GM13976 (cell line): ENCODE measurements around the gene BRPF3.

Source experiments
- DNase-seq: peaks from one replicate; pipeline ENCODE4 v3.0.0; 2012; ENCODE audit warnings: low spot score
- CTCF ChIP-seq: IDR thresholded peaks from 2 replicates; pipeline ENCODE4 v1.5.1; 2012; ENCODE audit warnings: borderline replicate concordance, mild to moderate bottlenecking; ENCODE audit not compliant: insufficient read depth; ENCODE audit errors: extremely low read depth, missing control alignments, control extremely low read depth
- in situ Hi-C: fragments of 300-500 bp; cut with MboI; formaldehyde crosslinking; loops from one replicate; pipeline ENCODE4 v1.12.0; 2022; ENCODE audit warnings: low sequenced_read_pairs, mixed read lengths, inconsistent platforms; ENCODE audit not compliant: unreplicated experiment

Gene BRPF3

GRCh38 chr6:36202101-36202500, 5.6 kb downstream of the BRPF3 start:
- DNase-seq = no peak
- TF ChIP-seq CTCF = no peak
- in situ Hi-C loops = loop anchor here (10.0 kb wide), 1 partner anchor 177 kb away; the partner anchor contains the start of genes MAPK14 and SLC26A8

- in situ Hi-C loops = loop anchor here (10.0 kb wide), 1 partner anchor 179 kb away; the partner anchor contains the start of genes MAPK14 and SLC26A8
- DNase-seq = peak; percentile 47
- no peak for TF ChIP-seq CTCF
Measured at GRCh38 chr6:36204068-36204753, 7.7 kb downstream of the BRPF3 start.

- no peak for TF ChIP-seq CTCF
- in situ Hi-C loops = loop anchor here (10.0 kb wide), 1 partner anchor 182 kb away; the partner anchor contains the start of genes MAPK14 and SLC26A8
- no peak for DNase-seq
Measured at GRCh38 chr6:36207155-36207554, 10.6 kb downstream of the BRPF3 start.

- no peak for DNase-seq
- in situ Hi-C loops = loop anchor here (10.0 kb wide), 1 partner anchor 185 kb away; the partner anchor contains the start of genes MAPK14 and SLC26A8
- TF ChIP-seq CTCF = no peak
Measured at GRCh38 chr6:36209606-36210005, 13.1 kb downstream of the BRPF3 start.

DNA sequence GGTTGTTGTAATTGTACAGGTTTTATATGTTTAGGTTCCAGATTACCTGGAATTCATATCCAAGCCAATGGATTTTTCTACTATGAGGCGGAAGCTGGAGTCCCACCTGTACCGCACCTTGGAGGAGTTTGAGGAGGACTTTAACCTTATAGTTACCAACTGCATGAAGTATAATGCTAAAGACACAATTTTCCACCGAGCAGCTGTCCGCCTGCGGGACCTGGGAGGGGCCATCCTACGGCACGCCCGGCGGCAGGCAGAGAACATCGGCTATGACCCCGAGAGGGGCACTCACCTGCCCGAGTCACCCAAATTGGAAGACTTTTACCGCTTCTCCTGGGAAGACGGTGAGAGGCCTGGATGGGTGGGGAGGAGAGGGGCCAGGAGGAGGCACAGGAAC, 13.6 kb downstream of the BRPF3 start:
- no peak for TF ChIP-seq CTCF
- no peak for DNase-seq
- in situ Hi-C loops = no loop called here

DNA sequence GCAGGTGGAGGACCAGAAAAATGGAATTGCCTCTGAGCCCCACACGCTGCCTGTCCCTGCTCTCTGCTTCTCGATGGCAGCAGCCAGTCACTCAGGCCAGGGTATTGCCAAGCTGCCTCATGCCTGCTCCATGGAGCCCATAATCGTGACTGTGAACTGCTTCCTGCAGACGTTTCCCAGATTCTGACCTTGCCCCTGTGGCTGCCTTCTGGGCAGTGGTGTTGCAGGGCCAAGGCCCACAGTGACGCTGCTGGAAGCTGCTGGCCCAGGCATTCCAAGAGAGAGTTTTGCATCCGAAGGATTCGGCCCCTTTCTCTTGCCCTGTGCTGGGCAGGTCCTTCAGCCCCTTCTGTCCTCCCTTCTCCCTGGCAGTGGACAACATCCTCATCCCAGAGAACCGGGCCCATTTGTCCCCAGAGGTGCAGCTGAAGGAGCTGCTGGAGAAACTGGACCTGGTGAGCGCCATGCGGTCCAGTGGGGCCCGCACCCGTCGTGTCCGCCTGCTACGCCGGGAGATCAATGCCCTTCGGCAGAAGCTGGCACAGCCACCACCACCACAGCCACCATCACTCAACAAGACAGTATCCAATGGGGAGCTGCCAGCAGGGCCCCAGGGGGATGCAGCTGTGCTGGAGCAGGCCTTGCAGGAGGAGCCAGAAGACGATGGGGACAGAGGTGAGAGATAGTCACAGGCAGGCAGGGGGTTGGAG, 14.5 kb downstream of the BRPF3 start:
- no peak for TF ChIP-seq CTCF
- in situ Hi-C loops = no loop called here
- no peak for DNase-seq
